ENCODE data around the gene USP5. TPM values are rescaled to one million over a fixed set of nuclear protein-coding genes. Genes with fewer than 3 reads are reported as not detected.

Gene USP5
- polyA plus RNA-seq: 10.5 and 14.9 TPM in 2 replicates

DNA sequence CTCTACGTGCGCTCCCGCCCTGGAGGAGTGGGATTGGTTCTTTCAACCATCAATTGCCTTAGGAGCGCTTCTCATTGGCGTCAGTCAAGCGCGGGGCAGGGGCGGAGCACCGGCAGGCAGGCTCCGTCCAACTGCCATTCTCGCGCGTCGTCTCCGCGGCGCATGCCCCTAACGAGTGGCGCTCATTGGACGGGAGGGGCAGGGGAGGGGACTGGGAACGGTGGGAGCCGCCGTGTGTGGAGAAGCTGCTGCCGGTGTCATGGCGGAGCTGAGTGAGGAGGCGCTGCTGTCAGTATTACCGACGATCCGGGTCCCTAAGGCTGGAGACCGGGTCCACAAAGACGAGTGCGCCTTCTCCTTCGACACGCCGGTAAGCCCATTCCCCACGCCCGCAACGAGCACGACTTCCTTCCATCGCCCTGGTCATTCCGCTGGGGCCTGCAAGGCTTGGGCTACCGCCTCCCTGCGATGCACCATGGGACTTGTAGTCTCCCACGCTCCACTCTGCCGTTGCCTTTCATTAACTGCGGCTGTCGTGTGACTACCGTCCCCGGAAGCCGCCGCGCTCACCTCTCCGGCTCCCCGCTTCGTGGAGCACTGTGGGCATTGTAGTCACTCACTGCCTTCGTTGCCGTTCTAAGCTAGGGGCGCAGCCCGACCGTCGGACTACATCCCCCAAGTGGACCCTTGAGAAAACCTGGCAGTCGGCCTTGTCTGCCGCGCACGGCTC is at the start of gene USP5:
Gene USP5 (plus strand): TSS at position 230 of the 730 bp plus-strand sequence. CDS start 30 bp downstream, at position 260.

DNA sequence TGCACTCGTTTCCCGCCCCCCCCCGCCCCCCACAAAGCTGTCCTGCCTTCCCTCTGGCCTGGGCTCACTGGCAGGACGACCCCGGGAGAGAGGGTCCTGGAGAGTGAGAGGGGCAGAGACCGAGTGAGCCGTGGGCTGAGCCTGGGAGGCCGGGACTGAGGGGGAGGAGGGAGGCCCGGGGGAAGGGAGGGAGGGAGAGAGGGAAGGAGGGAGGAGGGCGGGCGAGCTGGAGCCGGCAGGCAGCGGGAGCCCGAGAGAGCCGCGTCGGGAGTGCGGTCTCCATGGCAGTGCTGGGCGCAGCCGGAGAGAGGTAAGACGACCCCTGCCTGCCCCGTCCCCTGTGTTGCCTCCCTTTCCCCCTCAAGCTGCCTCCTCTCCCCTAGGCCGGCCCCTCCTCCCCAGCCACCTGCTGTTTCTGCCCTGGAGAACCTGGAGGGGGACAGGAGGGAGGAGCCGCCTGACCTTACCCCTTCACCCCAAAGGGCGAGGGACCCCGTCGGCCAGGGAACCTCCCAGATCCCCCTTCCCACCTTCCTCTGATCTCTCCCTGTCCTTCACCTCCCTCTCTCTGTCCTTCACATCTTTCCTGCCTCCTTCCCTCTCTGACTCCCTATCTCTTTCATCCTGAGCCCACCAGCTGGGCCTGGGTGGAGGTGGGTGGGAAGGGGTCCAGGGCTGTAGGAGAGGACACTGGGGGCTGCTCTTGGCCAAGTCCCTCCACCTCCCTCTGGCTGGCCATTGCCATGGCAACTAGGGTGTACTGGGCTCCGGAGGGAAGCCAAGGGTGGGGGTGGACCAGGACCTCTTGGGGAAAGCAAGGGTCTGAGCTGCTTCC is 30.1 kb upstream of the USP5 start, which contains the start of gene GPR162:
Gene GPR162 (plus strand): TSS at position 231 of the 835 bp plus-strand sequence. CDS start 2,078 bp downstream, outside the sequence.

GRCh38 chr12:6827982-6828780 is 23.8 kb upstream of the USP5 start, which contains the start of gene P3H3:
Gene P3H3, plus strand, starts transcription at chr12:6828407. Its CDS starts 34 bp downstream, at chr12:6828441.

DNA sequence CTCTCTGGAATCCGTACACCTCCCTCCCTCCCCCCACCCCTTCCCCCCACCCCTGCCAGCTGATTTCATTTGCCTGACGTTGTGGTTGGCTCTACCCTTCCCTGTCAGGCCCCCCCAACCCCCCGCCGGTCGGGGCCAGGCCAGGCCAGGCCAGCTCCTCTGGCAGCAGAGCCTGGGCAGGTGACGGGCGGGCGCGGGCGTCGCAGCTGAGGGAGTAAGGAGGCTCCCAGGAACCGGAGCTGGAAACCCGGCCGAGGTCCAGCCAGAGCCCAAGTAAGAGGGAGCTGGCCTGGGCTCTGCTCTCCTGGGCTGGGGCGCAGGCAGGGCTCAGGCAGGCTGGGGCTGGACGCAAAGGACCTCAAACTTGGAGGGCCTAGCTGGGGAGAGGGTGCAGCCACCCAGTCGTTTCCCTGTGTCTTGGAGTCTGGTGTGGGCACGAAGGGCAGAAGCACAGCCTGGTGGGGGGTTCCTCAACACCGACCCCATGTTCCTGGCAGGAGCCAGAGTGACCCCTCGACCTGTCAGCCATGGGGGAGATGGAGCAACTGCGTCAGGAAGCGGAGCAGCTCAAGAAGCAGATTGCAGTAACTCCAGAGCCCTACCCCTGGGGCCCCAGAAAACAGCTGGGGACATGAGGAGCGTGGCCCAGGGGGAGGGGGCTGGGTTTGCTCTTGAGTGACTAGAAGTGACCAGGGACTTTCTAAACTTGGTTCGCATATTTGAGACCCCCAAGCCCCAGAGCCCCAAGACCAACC is 11.0 kb upstream of the USP5 start, which contains the start of gene GNB3:
Gene GNB3 (plus strand): TSS at position 165 of the 755 bp plus-strand sequence. CDS start 363 bp downstream, at position 528.

DNA sequence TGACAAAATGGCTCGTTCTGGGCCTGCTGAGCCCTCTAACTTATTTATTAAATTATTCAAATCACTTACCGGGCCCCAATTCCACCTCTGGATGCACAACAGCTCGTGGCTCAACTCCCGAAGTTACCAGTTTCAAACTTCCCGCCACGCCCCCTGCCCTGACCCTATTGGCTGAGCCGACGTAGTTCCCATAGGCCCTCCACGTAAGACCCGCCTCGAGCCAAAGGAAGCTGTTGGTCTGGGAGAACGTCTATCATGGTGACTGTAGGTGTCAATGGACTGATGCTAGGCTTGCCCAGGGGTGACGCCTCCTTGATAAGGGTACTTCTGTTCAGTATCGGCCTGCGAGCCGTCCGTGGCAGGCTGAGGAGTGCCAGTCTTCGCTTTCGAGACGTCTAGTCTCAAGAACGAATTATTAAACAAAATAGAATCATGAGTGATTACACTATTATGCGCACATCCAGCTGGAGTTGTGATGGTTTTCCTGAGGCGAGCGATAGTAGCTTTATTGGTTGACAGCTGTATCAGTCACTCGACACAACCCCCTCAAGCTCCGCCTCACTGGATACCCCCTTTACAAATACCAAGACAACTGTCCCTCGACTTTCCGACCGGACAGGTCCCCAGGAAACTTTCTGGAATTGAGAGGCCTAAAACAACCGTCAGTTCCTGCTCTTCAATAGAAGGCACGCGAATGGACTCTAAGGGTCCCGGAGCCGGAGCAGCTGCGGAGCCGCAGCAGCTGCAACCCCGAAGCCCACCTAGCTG is 613 bp upstream of the USP5 start, which contains the start of gene CDCA3:
Gene CDCA3 (minus strand): TSS at position 134 of the 768 bp plus-strand sequence. CDS start 334 bp downstream, outside the sequence.

GRCh38 chr12:6867413-6868210 is 15.7 kb downstream of the USP5 start, which contains the start of gene TPI1:
Gene TPI1, plus strand, starts transcription at chr12:6867531. Its CDS starts 36 bp downstream, at chr12:6867567.

GRCh38 chr12:6873094-6874014 is 21.4 kb downstream of the USP5 start, which contains the start of gene SPSB2:
Gene SPSB2, minus strand, starts transcription at chr12:6873303. Its CDS starts 402 bp downstream, at chr12:6872901.

DNA sequence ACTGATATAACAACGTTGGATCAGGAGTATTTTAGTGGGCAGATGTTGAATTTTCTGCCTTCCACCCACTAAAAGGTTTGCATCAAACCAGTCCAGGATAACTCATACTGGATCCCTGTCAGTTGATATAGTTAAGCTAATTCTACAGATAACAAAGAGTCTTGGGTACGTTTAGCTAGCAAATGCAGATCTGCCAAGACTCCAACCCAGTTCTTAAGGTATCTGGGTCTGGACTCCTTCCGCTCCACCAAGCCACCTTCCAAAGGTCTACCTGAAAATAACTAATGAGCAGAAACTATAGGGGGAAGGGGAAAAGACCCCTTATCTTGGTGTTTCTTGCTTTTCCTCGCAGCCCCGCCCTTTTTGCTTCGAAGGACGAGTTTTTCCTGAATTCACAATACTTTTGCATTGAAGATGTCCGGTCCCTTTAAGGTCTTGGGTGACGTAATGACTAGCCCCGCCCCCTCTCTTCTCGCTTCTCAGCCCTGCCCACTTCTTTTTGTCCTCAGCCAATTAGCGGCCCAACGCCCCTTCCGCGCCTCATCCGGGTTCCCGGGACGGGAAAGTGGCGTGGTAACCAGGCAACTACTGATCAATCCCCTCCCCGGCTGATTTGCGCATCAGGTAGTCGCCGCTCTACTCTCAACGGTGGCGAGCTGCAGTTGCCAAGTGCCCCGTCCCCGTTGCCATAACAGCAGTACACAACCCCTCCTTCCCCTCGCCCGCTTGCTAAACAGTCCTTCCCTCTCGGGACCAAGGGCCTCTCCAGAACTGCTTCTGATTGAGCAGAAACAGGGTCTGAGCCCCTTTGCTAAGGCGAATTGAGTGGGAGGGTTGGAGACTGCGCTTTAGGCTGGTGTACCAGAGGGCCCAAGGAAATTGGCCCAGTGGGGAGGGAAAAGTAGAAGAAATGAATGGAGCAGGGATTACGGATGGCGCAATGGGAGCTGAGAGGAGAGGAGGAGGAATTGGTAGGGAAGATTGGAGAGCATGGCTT is 52.6 kb downstream of the USP5 start, which contains the start of gene LRRC23:
Gene LRRC23 (plus strand): TSS at position 543 of the 997 bp plus-strand sequence. CDS start 812 bp downstream, outside the sequence.

GRCh38 chr12:6914246-6914946 is 62.4 kb downstream of the USP5 start, which contains the start of gene ENO2:
Gene ENO2, plus strand, starts transcription at chr12:6914580. Its CDS starts 1,253 bp downstream, at chr12:6915833.

Other genes with a start within 250 kb of the USP5 start
- 44.9 and 46.5 TPM in 2 replicates for gene CHD4, start 244.8 kb upstream of the USP5 start, polyA plus RNA-seq
- gene LPAR5, start 216.2 kb upstream of the USP5 start, polyA plus RNA-seq: not detected in 2 replicates
- not detected in 2 replicates for gene ACRBP, start 204.7 kb upstream of the USP5 start, polyA plus RNA-seq
- 22.4 and 27.0 TPM in 2 replicates for gene ING4, start 189.0 kb upstream of the USP5 start, polyA plus RNA-seq
- gene ZNF384, start 162.8 kb upstream of the USP5 start, polyA plus RNA-seq: 2.3 and 2.8 TPM in 2 replicates
- 15.3 and 29.7 TPM in 2 replicates for gene PIANP, start 151.3 kb upstream of the USP5 start, polyA plus RNA-seq
- gene COPS7A, start 128.1 kb upstream of the USP5 start, polyA plus RNA-seq: 52.4 and 53.2 TPM in 2 replicates
- 161 and 204 TPM in 2 replicates for gene MLF2, start 99.0 kb upstream of the USP5 start, polyA plus RNA-seq
- 10.0 and 10.3 TPM in 2 replicates for gene PTMS, start 85.8 kb upstream of the USP5 start, polyA plus RNA-seq
- not detected in 2 replicates for gene LAG3, start 79.6 kb upstream of the USP5 start, polyA plus RNA-seq
- gene CD4, start 62.6 kb upstream of the USP5 start, polyA plus RNA-seq: 0.27 and 1.4 TPM in 2 replicates
- 3.8 and 14.6 TPM in 2 replicates for gene GPR162, start 30.3 kb upstream of the USP5 start, polyA plus RNA-seq
- 0.34 and 1.6 TPM in 2 replicates for gene P3H3, start 23.7 kb upstream of the USP5 start, polyA plus RNA-seq
- gene GNB3, start 11.2 kb upstream of the USP5 start, polyA plus RNA-seq: 0.29 and 1.1 TPM in 2 replicates
- gene CDCA3, start 864 bp upstream of the USP5 start, polyA plus RNA-seq: 0.21 and 0.51 TPM in 2 replicates
- gene TPI1, start 15.4 kb downstream of the USP5 start, polyA plus RNA-seq: 1,435 and 2,077 TPM in 2 replicates
- 0.55 TPM in 1 of 2 replicates, not detected in the other for gene SPSB2, start 21.2 kb downstream of the USP5 start, polyA plus RNA-seq
- 3.5 and 6.7 TPM in 2 replicates for gene LRRC23, start 52.7 kb downstream of the USP5 start, polyA plus RNA-seq
- 224 and 335 TPM in 2 replicates for gene ENO2, start 62.4 kb downstream of the USP5 start, polyA plus RNA-seq
- gene ATN1, start 75.8 kb downstream of the USP5 start, polyA plus RNA-seq: 1.6 and 2.4 TPM in 2 replicates
- gene RNU7-1, start 91.7 kb downstream of the USP5 start, polyA plus RNA-seq: not detected in 2 replicates
- 313 and 357 TPM in 2 replicates for gene C12orf57, start 91.9 kb downstream of the USP5 start, polyA plus RNA-seq
- 0.39 TPM in 1 of 2 replicates, not detected in the other for gene PTPN6, start 99.2 kb downstream of the USP5 start, polyA plus RNA-seq
- gene PHB2, start 118.5 kb downstream of the USP5 start, polyA plus RNA-seq: 66.1 and 89.6 TPM in 2 replicates
- gene EMG1, start 118.8 kb downstream of the USP5 start, polyA plus RNA-seq: 36.1 and 37.1 TPM in 2 replicates
- gene LPCAT3, start 166.3 kb downstream of the USP5 start, polyA plus RNA-seq: 4.4 and 5.9 TPM in 2 replicates
- 9.1 and 16.7 TPM in 2 replicates for gene C1S, start 208.6 kb downstream of the USP5 start, polyA plus RNA-seq
- 0.78 and 8.0 TPM in 2 replicates for gene C1R, start 240.3 kb downstream of the USP5 start, polyA plus RNA-seq

Measured in Purkinje cell (primary cell).